Astrocyte of the spinal cord (primary cell): ENCODE results near the gene IRAK1BP1.

Source experiments
- DNase-seq: peaks from one replicate; pipeline ENCODE4 v3.0.0; 2011; ENCODE audit warnings: low read depth, low spot score
- H3K4me3 ChIP-seq: 2 replicates; pipeline ENCODE4 v1.5.1; 2011; ENCODE audit warnings: low read depth, mild to moderate bottlenecking, low read length, moderate library complexity
- CTCF ChIP-seq: IDR thresholded peaks from 2 replicates; pipeline ENCODE4 v1.5.1; 2012; ENCODE audit warnings: low read depth, mild to moderate bottlenecking, low read length, inconsistent platforms
- in situ Hi-C: cut with HindIII; loops from 2 replicates; pipeline ENCODE4 v1.10.0; 2017; ENCODE audit warnings: low sequenced_read_pairs

IRAK1BP1 gene

GRCh38 chr6:78867370-78868040 lies at the start of gene IRAK1BP1:
Gene IRAK1BP1 (plus strand): TSS chr6:78867551. CDS start chr6:78867577, 26 bp downstream.
- in situ Hi-C loops, result no loop called here
- no peak for TF ChIP-seq CTCF
- H3K4me3 ChIP-seq, result peak within 1 kb of the TSS; percentile 93
- peak; percentile 87 for DNase-seq

GRCh38 chr6:78824045-78824444 lies 43.3 kb upstream of the IRAK1BP1 start:
- no peak for DNase-seq
- no peak overlapping the region for H3K4me3 ChIP-seq
- in situ Hi-C loops, result no loop called here
- no peak for TF ChIP-seq CTCF

- in situ Hi-C loops, result no loop called here
Observed at GRCh38 chr6:78829407-78829806, 37.9 kb upstream of the IRAK1BP1 start.

DNA sequence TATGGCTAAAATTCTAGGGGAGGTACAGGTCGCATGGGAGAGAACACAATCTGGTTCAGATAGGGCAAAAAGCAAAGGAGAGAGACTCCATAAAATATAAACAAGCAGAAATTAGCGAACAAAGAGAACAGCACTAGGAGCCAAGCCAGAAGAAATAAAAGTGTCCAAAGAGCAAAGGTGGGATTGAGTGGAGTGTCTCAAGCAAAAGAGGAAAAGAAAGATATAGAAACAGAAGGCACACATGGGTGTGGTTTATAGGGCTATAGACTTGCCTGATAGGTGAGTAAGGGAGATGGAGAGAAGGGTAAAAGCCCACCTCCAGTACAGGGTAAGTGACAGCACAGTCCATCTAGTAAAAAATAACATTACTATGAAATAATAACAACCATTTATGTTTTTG lies 36.5 kb upstream of the IRAK1BP1 start:
- no peak for DNase-seq
- H3K4me3 ChIP-seq, result no peak overlapping the region
- in situ Hi-C loops, result no loop called here
- no peak for TF ChIP-seq CTCF

More at GRCh38 chr6:78829407-78829806, 37.9 kb upstream of the IRAK1BP1 start:
- no peak overlapping the region for H3K4me3 ChIP-seq
- no peak for TF ChIP-seq CTCF
- DNase-seq, result no peak

DNA sequence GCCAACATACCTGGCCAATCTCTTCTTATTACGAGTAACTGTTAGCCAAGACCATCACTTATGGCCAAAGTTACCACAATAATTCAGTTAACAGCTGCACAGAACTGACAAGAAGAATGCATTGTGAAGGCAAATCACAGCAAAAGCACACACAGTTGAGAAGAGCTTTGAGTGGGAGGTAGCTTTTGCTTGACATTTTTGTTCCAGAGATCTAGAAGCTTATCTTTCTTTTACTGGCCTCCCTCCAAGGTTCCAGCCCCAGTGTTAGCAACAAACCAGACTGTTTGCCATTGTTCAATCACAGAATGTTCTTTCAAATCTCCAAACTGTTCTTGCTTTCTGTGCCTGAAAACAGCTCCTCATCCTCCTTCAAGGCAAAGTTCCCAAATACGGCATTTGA lies 35.9 kb upstream of the IRAK1BP1 start:
- H3K4me3 ChIP-seq, result no peak overlapping the region
- DNase-seq, result peak; percentile 16
- TF ChIP-seq CTCF, result no peak
- in situ Hi-C loops, result no loop called here

- in situ Hi-C loops, result no loop called here
- no peak overlapping the region for H3K4me3 ChIP-seq
- DNase-seq, result peak; percentile 4
- TF ChIP-seq CTCF, result no peak
Observed at GRCh38 chr6:78832091-78832808, 35.1 kb upstream of the IRAK1BP1 start.
